HUDEP-2 (cell line): ENCODE measurements around the gene NACC2.

ENCODE experiments used
- DNase-seq, 76 experiments: peaks; one replicate each; lab custom pipeline; 2025; ENCODE audit not compliant: unreplicated experiment in 76 of 76; lab: John Stamatoyannopoulos, UW

NACC2 gene

DNA sequence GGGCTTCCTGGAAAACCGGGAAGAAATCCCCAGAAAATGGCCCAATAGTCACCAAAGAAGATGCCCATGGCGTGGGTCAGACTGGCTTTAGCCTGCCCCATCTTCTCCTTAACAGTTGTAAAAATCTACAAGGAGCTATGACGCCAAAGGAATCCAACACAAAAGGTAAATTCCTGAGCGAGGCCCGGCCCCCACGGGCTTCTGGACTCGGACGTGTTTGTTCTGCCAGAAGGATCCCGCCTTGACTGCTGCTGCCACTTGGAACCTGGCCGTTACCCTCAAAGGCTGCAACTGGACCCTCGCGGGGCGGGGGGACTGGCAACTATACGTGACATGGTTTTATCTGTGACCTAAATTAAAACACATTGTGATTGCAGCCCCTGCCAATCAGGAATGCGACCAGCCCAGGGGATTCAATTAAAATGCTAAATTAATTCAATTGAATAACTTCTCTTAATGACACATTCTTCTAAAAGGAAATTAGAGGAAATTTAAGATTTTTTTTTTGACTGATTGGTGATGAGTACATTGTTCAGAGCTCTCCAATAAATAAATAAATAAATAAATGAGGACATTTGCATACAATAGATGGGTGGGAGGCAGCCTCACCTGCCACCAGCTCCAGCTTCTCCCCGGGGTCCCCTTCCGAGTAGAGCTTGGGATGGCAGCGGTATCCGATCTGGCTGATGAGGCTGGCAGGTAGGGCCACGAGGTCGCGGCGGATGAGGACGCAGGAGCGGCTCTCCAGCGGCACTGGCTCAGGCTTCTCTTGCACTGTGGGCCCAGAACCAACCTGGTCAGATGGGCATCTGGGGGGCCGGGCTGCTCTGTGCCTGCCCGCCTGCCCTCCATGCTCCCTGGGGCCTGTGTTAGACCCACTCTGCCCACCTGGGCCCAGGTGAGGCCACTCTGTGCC lies 79.2 kb downstream of the NACC2 start:
- no peak for DNase-seq

DNA sequence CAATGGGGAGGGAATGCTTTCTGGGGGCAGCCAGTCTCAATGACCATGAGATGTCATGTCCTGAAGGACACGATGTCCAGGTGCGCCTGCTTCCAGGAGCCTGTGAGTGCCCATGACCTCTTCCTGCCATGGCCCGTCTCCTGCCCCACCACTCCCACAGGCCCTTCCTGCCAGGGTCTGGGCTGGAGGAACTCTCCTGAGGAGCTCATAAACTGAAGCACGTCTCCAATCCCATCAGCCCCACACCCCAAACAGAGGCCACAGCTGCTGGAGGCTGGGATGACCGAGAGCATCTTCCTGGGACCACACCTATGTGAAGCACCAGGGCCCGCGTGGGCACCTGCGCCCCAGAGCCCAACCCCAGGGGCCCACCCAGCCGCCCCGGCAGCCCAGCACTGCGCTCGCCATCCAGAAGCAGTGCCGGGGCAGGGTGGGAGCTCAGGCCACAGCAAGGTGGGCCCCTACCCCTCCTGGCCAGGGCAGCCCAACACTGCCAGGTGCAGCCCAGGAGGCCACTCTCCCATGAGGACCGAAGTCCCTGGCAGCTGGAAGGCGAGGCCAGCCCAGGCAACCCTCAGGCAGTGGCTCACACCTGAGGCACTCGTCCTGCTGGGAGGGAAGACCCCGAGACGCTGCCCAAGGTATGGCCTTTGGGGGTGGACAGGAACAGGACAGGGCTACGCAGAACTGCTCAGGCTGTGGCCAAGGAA lies 80.0 kb downstream of the NACC2 start:
- no peak for DNase-seq

DNA sequence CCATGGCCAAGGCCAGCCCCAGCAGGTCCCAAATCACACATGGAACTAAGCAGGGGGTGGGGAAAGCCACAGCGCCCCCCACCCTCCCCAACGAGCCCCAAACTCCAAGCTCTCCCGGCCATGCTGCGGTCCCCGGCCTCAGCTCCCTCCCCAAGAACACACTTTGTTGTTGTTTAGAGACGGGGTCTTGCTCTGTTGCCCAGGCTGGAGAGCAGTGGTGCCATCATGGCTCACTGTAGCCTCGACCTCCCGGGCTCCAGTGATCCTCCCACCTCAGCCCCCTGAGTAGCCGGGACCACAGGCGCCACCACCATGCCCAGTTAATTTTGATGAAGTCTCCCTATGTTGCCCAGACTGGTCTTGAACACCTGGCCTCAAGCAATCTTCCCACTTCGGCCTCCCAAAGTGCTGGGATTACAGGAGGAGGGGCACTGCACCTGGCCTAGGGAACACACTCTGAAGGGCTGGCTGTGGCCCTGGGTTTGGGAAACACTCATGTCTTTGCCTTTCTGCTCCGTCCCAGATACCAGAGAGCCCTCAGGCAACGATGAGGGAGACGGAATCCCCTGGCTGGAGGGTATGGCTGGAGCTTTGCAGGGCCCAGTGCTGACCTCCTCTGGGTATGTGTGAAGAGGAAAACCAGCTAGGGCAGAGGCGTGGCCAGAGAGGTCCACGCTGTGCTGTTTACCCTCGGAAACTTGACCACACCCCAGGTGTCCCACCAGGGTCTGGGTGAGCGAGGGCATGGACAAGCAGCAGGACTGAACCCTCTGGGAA lies 80.8 kb downstream of the NACC2 start:
- DNase-seq: no peak

DNA sequence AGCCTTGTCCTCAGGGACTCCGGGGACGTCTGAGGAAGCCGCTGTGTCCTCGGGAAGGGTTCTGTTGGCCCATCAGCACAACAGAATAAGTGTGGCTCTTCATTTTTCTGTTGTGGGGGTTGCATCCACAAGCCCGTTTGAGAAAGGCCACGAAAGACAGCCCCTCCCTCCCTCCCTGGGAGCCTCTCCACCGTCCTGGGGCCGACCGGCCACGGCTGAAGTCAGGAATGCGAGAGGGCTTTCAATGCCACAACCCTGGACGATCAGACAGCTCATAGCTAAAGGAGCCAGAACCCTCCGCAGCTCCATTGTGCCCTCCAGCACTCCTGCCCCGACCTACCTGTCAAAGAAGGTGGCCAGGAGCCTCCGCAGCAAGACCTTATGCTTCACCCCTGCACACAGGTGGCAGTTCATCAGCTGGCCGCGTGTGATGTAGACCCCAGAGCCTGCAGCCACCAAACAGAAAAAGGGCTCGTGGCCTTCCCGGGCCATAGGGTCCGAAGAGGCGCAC lies 81.5 kb downstream of the NACC2 start:
- DNase-seq: no peak

DNA sequence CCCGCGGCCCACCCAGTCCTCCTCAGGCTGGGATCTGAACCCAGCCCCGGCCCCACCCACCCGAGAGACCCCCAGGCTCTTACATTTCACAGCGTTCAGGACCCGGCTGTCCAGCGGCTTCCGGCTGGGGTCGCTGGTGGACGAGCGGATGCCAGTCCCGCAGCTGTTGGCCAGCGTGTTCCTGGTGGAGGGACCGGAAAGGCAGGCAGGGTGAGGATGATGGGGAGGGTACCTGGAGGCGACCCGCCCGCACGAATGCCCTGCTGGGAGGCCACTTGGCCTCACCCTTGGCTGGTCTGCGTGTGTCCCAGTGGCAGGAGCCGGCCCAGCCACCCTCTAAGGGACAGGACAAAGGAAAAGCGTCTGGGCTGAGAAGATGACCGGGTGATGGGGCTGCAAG lies 82.0 kb downstream of the NACC2 start:
- DNase-seq: no peak

DNA sequence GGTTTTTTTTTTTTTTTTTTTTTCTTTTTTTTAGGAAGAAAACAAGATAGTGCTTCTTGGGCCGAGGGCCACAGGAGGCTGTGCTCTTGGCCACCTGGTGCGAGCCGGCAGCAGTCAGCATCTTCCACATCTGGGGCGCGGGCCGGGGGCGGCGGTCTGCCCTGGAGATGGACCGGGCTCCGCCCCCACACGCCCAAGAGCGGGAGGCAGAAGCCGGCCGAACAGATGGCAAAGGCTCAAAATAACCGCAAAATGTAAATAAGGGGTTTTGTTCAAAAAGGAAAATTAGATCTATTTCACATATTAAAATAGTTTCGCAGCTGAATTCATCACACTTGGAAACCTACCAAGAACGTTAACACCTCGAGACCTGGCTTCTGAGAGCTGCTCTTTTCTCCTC lies 82.4 kb downstream of the NACC2 start:
- DNase-seq: no peak

DNA sequence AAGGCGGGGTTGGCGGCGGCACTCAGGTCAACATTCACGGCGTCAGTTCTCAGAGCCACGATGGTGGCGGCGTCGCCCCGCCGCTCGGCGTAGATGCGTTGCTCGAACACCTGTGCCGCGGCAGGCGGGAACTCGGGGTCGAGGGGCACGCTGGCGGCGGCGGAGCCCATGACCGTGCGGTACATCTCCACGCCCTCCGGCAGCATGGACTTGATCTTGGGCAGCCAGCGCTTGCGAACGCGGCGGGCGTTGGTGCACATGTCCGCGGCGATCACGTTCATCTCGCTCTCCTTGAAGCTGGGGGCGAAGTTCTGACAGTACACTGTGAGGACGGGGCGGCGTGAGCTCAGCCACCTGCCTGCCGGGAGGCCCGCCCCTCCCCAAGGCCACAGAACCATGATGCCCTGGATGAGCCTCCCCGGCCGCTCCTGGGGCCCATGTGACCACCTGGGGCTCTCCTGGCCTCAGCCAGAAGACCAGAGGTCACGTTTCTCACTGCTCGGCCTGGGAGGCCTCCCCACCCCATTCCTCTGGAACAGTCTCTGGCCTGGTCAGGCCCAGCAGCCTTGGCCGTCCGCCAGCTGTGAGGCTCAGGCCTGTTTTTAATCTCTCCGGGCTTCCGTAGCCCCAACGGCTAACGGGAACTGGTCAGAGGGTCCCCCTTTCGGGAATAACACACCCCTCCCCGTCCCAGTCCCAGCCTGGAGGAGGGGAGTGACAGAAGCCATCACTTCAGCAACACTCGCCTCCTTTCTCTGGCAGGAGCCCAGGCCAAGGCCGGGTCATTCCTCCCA lies 83.2 kb downstream of the NACC2 start:
- DNase-seq: peak in 2 of 76 experiments; percentile 11 to 13

DNA sequence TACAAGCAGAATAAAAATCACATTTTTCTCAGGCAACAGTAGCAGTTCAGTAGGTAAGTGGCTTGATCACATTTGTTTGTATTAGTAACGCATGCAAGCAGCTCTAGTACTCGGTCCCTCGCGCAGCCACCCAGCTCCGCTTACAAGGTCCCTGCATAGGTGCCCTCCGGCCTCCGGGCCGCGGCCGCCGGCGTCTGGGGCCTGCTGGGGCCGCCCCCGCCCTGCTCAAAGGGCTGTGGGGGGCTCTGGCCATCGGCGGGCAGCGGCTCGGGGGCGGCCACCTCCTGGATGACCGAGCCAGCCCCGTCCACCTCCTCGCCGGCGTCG lies 83.8 kb downstream of the NACC2 start:
- no peak for DNase-seq

DNA sequence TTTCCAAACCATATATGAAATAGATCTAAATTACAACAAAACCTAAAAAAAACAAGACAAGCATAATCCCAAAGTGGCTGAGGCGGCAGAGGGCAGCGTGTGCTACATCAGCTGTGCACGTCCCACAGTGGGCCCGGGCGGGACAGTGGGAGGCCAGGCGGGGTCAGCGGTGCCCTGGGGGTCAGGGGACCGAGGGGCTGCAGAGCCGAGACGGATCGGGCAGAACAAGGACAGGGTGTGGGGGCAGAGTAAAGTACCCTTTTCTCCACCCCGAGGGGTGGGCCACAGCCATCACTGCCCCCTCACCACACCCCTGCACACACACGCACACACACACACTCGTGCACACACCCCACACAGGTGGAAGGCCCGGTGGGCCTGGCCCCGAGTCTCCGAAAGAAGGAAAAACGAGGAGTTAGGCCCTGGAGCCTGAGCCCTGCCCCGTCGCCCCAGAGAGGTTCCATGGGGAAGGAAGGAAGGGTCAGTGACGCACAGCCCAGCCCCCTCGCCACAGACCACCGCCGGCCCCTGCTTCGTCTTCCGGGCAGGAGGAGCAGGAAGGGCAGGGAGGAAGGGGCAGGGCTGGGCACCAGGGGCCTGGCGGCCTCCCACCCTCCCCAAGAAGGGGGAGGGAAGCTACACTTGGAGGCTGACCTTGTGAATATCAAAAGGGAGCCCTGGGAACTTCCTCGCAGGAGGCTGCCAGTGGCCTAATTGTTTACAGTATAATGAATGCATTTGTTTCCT lies 84.3 kb downstream of the NACC2 start:
- no peak for DNase-seq

DNA sequence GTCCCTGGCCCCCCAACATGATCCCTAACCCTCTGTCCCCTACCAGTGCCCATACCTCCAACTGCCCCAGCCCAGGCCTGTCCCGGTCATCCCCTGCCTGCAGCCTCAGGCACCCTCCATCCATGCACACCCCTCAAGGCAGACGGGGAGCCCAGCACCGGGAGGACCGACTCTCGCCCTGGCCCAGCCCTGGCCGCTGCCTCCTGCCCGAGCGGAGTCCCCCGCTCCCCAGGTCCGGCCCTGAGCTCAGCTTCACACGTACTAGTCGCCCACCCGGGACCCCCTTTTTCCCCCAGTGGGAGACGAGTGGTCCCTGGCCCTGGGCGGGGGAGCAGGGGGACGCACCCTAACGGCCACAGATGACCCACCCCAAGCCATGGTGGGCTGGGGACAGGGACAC lies 84.9 kb downstream of the NACC2 start:
- no peak for DNase-seq

DNA sequence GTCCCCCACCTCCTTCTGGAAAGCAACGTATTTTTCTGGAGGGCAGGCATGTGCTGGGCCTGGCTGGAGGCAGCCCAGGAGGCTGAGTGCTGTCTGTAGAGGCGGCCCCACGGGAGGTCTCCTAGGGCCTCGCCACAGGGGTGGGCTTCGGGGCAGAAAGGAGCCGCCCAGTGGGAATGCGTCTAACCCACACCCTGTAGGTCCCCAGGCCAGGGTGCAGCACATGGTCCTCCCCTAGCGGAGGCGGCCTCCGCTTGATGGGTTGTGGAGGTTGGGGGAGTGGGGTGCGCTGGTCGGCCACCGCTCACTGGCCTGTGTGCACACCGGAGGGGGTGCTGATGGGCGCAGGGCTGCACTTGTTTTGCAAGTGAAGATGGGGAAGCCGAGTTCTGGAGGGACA lies 85.6 kb downstream of the NACC2 start:
- no peak for DNase-seq

DNA sequence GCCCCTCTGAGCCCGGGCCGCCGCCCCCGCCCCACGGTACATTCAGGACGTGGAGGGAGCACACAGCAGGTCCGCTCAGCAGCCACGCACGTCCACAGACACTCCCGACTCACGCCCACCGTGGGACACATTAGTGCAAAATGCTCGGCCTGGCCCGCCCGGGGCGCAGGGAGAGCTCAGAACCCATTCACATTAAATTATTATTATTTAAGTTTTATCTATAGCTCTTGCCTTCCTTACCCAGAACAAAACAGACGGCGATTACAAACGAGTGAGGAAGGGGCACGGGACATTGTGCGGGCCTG lies 86.4 kb downstream of the NACC2 start:
- DNase-seq: no peak

DNA sequence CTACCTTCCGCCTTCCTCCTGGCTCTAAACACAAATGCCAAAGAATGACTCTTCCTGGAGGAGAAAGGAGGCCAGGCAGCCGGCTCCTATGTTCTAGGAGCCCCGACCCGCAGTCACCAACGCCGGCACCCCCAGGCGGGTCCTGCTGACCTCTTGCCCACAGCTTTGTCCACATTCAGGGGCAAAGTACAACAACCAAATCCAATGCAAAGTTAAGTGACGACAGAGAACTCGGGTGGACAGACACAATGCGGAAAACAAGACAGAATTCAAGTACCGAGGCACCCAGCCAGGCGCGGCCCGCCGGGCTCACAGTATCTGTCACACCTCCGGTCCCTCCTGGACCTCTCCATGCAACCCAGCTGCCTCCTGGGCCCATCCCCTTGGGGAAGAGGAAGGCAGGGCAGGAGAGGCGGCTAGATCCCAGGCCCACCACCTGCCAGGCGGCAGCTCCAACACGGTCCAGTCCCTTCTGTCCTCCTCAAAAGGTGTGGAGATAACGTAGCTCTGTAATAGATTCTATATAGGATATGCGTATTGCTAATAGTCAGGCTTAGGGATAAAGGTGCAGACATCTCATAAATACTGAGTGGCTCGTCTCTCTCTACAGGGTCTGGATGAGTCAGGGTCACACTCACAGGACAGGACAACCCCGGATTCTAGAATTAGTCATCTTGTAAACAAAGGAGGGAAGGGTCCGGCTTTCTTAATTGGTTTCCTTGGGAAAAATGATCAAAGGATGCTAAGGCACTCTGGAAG lies 87.0 kb downstream of the NACC2 start:
- DNase-seq: no peak

DNA sequence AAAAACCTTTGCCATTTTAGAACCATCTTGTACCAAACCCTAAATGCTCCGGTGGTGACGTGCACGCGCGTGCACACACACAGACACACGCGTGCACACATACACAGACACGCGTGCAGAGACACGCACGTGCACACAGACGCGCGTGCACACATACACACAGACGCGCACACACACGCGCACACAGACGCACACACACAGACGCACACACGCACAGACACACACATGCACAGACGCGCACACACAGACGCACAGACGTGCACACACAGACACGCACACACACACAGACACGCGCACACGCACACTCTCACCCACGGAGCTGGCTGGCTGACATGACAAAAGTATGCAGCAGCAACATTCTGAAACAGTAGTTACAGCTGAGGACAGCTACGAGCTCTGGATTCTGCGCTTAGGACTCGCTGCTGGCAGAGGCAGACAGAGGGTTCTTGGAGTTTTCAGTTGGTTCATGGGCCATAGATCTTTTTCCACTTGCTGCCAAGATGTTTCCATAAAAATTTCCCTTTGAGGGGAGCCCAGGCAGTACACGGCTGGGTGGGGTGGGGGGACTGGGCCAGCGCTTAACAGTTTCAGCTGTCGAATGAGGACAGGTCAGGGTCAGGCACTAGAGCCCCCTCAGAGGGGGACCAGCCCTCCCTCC lies 87.7 kb downstream of the NACC2 start:
- no peak for DNase-seq

DNA sequence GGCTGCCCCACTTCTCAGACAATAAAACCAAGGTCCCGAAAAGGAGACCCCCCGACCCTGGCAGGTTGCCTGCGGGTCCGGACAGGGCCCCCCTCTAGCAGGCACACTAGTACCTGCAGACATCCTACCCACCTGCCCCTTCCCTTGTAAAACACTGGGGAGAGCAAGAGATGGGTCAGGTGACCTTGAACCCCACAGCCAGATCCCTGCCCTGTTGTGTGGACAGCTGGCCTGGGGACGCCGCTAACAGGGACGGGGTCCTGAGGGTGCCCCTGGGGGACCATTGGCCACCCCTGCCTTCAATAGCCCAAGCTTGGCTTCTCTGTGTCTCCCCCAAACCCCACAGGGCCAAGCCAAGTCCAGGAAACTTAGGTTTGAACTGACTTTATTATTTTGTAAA lies 88.9 kb downstream of the NACC2 start:
- no peak for DNase-seq

DNA sequence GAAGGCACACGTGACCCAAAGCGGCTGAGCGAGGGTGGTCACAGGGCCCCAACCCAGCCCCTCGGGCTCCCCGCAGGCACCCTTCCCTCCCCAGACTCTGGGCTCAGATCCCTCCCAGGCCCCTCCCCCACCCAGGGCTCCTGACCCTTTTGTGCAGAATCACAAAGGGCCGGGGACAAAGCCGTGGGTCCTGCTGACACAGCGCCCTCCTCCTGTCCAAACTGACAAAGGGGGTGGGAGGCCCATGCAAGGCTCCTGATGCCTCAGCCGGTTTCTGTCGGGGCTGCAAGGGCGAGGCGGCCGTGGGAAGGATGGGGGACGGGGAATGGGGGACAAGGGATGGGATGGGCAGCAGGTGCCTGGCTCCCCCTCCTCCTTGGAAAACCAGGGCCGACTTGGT lies 90.4 kb downstream of the NACC2 start:
- DNase-seq: no peak

DNA sequence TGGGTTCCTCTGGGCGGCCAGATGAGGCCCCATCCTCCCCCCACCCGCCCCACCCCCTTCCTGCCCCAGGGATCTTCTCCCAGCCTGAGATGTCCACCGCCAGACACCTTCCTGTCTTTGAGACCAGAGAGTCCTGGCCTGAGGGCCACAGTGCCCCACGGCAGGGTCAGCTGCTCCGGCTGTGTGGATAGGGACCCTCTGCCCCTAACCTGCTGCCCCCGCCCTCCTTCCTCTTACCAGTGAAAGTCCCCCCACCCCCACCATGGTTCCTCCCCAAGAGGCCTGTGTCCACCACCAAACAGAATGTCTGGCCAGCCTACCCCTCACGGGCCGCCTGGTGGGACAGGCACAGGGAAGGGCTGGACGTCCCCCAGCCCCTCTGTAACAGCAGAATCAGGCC lies 90.9 kb downstream of the NACC2 start:
- DNase-seq: no peak

DNA sequence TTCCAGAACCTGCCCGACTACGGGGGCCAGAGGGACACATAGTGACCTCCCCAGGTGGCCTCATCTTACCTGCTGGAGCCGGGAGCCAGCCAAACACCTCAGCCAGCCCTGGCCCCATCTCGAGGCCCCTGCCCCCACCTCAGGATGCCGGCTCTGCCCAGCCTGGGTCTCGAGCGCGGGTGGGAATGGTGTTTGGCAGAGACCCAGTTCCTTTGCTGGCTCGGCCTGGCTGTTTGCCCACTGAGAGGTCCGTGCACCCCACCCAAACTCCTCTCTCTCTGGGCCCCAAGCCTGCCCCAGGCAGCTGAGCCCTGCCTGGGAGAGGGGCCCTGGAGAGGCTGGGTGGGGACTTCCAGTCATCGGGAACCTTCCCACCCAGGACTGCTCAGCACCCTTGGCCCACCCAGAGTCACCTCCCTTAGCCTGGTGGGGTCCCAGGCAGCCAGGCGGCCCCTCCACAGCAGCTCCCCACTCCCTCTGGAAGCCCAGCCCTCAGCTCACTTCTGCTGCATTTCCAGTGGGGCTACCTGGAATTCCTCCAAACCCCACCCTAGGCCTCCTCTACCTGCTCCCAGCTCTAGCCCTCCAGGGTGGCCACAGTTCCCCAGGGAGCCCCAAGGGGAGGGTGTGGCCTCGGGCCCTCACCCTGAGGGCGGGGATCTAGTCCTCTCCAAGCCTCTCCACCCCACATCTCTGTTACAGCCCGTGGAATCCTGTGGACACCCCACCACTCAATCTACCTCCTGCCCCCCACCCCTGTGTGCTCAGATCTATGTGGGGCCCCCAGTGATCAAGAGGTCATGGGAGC lies 91.5 kb downstream of the NACC2 start:
- peak in 2 of 76 experiments; percentile 10 to 16 for DNase-seq
